GM18873 (cell line): ENCODE data around the gene TOMM40L.
"Not testable (repeated sequence)": the region's sequence is repeated elsewhere in the genome, so short reads cannot be mapped to it uniquely, and the experiment has no call there.

ENCODE experiments used
- ATAC-seq: cut with Tn5 transposase; IDR thresholded peaks from one replicate; pipeline ENCODE4 v1.9.1; 2021; ENCODE audit warnings: mild to moderate bottlenecking, moderate library complexity, moderate number of reproducible peaks; ENCODE audit not compliant: unreplicated experiment, low FRiP score

TOMM40L gene

DNA sequence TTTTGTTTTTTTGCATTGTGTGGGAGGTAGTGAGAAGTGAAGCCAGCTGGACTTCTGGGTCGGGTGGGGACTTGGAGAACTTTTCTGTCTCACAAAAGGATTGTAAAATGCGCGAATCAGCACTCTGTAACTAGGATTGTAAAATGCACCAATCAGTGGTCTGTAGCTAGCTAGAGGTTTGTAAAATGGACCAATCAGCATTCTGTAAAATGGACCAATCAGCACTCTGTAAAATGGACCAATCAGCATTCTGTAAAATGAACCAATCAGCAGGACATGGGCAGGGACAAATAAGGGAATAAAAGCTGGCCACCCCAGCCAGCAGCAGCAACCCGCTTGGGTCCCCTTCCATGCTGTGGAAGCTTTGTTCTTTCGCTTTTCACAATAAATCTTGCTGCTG, 24.2 kb downstream of the TOMM40L start:
- not testable (repeated sequence) for ATAC-seq

GRCh38 chr1:161250829-161251228, 25.0 kb downstream of the TOMM40L start:
- ATAC-seq = no peak

DNA sequence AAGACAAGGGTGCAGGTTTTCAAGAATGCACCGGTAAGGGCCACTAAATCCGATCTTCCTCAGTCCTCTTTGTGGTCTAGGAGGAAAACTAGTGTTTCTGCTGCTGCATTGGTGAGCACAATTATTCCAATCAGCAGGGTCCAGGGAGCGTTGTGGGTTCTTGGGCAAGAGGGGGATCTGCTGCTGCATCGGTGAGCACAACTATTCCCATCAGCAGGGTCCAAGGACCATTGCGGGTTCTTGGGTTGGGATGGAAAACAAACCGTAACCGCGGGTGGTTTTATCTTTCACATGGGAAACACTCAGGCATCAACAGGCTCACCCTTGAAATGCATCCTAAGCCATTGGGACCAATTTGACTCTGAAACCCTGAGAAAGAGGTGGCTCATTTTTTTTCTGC, 25.7 kb downstream of the TOMM40L start:
- no peak for ATAC-seq

DNA sequence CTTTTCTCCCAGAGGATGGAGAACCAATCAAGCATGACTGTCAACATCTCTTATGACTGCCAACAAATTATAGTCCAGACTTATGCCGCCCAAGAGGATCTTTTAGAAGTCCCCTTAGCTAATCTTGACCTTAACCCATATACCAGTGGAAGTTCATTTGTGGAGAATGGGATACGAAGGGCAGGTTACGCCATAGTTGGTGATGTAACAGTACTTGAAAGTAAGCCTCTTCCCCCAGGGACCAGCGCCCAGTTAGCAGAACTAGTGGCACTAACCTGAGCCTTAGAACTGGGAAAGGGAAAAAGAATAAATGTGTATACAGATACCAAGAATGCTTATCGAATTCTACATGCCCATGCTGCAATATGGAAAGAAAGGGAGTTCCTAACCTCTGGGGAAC, 29.4 kb downstream of the TOMM40L start:
- not testable (repeated sequence) for ATAC-seq

DNA sequence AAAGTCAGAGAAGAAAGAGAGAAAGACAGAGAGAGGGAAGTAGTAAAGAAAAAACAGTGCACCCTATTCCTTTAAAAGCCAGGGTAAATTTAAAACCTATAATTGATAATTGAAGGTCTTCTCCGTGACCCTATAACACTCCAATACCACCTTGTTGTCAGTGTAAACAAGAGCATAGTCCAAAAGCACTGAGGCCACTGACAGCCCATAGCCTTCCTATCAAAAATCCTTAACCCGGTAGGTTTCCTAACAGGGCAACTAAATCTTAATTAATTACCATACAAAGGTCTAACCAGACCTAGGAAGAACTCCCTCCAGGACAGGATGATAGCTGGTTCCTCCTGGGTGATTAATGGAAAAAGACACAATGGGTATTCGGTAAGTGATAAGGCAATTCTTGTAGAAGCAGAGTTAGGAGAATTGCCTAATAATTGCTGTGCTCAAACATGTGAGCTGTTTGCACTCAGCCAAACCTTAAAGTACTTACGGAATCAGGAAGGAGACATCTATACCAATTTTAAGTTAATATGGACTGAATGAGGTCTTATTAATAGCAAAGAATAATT, 30.2 kb downstream of the TOMM40L start:
- ATAC-seq = not testable (repeated sequence)

DNA sequence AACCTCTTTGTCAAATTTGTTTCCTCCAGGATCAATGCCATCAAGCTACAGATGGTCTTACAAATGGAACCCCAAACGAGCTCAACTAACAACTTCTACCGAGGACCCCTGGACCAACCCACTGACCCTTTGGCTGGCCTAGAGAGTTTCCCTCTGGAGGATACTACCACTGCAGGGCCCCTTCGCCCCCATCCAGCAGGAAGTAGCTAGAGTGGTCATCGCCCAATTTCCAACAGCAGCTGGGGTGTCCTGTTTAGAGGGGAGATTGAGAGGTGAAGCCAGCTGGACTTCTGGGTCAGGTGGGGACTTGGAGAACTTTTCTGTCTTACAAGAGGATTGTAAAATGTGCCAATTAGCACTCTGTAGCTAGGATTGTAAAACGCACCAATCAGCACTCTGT, 31.2 kb downstream of the TOMM40L start:
- not testable (repeated sequence) for ATAC-seq

- no peak for ATAC-seq
Measured at GRCh38 chr1:161258439-161259344, 32.8 kb downstream of the TOMM40L start, which contains the start of gene PCP4L1. Gene PCP4L1, plus strand, starts transcription at chr1:161258745. Its CDS starts 230 bp downstream, at chr1:161258975.

- no peak for ATAC-seq
Measured at GRCh38 chr1:161259345-161259702, 33.5 kb downstream of the TOMM40L start.

- no peak for ATAC-seq
Measured at GRCh38 chr1:161259765-161260164, 33.9 kb downstream of the TOMM40L start.

DNA sequence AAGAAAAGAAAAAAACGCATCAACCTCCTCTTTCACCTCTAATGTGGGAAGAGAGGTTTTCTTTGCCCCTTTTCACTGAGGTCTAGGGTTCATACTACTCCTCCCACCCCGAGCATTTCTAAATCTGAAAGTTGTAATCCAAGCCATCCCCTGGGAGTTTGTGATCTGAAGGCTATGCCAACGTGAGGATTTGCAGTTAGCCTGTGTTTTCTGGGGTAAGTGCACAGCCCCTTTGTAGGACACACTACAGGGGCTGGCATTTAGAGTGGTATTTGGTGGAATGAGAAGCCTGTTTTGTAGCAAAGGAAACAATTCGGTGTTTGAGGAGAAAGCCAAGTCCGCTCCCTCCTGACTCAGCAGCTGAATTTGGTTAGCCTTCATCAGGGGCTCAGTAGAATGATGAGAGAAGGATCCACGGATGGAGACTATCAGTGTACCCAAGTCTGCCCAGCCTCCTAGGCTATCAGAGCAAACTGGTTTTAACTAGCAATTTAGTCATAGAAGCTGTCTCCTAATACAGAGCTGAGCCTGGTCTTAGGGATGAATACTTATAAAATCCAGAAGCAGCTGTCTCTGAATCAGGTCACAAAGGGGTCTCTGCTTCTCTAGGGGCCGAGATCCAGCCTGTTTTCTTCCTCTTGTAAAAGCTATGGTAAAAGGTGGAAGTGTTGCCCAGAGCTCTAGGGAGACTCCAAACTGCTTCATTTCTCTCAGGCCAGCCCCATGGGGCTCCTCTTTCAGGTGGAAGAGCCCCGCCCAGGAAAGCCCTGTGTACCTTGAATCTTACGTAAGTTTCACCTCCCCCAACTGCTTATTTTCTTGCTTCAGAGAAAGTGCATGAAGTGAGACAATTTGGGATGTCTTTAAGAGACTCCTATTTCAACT, 34.8 kb downstream of the TOMM40L start:
- ATAC-seq = no peak

DNA sequence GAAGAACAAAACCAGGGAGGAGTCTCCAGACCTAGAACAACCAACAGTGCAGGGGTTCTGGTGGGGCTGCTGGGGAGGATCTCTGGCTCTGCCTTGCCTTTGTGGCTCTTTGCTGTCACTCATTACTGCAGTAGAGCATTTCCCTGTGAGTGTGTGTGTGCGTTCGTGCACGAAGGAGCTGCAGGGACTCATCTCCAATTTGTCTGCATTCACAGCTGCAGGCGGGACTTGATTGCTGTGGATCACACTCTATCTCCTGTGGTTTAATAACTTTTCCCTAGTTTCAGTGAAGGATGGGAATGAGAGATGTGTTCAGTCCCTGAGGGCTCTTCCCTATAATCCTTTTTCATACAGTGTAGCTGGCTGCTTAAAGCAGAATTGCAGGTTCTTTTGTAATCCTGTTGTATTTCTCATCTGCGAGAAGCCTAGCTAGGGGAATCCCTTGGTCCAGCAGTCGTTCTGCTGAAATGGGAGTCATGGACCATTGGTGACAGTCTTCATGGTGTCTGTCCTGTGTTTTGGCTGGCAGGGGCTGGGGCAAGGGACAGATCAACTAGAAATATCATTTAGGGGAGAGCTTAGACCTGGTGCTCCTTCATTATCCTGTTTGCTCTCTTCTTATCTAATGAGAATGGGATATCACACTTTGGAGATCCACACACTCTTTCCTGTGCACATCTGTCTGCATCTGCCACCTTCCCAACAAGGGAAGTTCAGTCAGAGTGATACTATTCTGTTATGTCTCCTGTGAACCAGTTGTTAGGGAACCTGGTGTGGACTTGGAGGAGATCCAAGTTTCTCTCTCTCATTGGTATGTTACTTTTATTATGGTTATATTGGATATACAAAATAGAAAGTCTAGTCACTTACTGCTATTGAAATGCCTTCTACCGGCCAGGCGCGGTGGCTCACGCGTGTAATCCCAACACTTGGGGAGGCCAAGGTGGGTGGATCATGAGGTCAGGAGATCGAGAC, 35.7 kb downstream of the TOMM40L start:
- ATAC-seq = no peak

- no peak for ATAC-seq
Measured at GRCh38 chr1:161265305-161265704, 39.4 kb downstream of the TOMM40L start.

DNA sequence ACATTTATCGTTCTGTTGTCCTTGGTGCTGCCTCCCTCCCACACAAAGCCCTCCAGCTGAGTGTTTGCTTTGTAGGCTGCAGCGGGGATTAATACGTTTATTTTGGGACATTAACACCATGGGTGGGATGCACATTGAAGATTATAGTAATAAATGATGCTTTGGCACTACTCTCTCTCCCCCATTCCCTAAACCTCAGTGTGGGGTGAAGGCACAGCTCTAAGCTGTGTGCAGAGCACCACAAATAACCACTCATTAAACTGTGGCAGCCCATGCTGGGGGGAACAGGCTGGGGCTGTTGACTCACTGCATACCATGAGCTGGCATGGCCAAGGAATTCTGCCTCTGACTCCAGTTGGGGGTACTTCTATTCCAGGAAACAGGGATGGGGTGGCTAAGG, 40.3 kb downstream of the TOMM40L start:
- ATAC-seq = no peak

GRCh38 chr1:161266836-161267235, 41.0 kb downstream of the TOMM40L start:
- ATAC-seq = no peak

GRCh38 chr1:161267321-161267720, 41.5 kb downstream of the TOMM40L start:
- no peak for ATAC-seq

- no peak for ATAC-seq
Measured at GRCh38 chr1:161273402-161273801, 47.5 kb downstream of the TOMM40L start.

DNA sequence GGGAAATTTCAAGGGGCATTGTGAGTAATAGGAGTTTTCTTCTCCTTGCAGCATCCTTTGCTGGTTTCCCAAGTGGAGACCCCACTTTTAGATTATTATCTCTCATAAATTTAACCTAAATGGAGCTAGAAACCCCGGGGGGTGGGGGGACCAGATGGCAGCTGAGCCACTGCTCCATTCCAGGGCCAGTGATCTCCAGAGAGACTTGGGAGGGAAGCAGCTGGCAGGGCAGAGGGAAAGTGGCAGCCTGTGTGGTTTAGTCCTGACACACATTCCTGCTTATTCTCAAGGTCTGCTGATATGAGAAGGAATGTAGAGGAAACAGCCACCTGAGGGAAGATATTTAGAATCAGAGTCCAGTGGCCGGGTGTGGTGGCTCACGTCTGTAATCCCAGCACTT, 49.0 kb downstream of the TOMM40L start:
- no peak for ATAC-seq
